HG03354 (cell line): Measurements from ENCODE around the gene CLCN4.

Experiments used
- ATAC-seq: cut with Tn5 transposase; IDR thresholded peaks from one replicate; pipeline ENCODE4 v1.9.1; 2021; ENCODE audit warnings: mild to moderate bottlenecking; ENCODE audit not compliant: unreplicated experiment, poor library complexity, severe bottlenecking

The CLCN4 gene

GRCh38 chrX:10156199-10157031, at the start of gene CLCN4:
Gene CLCN4, plus strand, starts transcription at chrX:10156975. Its CDS starts 28,058 bp downstream, at chrX:10185033.
- ATAC-seq: peak; percentile 80

GRCh38 chrX:10107483-10107882, 49.3 kb upstream of the CLCN4 start:
- ATAC-seq: no peak

GRCh38 chrX:10108288-10108687, 48.5 kb upstream of the CLCN4 start:
- ATAC-seq: no peak

DNA sequence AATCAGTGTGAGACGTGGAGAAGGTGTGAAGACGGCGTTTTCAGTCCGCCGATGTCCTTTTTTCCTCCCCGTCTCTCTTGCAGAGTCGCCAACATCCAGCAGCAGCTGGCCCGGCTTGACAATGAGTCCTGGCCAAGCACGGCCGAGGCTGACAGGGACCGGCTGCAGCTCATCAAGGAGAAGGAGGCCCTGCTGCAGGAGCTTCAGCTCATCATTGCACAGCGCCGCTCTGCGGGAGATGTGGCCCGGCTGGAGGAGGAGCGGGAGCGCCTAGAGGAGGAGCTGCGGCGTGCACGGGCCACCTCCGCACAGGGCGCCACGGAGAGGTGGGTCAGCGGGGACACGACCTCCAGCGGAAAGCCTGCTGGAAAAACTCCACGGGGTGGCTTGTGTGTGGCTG, 47.1 kb upstream of the CLCN4 start:
- ATAC-seq: no peak

- no peak for ATAC-seq
Measured at GRCh38 chrX:10110316-10110935, 46.3 kb upstream of the CLCN4 start.

DNA sequence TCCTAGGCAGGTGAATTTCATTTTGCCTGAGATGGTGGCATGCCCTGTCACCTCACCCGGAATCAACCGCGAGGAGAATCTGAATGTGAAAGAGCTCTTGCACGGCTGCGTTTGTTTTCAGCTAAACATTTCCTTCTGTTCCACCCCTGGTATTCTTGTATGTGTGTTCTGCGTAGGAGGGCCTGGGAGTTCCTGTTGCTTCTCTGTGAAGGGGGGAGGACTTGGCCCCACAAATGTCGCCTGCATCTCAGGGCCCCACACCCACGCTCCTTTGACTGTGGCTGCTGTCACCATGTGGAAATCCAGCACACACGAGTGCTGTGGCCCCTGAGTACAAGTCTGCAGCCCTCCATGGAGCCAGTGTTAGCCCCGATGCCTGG, 45.8 kb upstream of the CLCN4 start:
- peak; percentile 36 for ATAC-seq

DNA sequence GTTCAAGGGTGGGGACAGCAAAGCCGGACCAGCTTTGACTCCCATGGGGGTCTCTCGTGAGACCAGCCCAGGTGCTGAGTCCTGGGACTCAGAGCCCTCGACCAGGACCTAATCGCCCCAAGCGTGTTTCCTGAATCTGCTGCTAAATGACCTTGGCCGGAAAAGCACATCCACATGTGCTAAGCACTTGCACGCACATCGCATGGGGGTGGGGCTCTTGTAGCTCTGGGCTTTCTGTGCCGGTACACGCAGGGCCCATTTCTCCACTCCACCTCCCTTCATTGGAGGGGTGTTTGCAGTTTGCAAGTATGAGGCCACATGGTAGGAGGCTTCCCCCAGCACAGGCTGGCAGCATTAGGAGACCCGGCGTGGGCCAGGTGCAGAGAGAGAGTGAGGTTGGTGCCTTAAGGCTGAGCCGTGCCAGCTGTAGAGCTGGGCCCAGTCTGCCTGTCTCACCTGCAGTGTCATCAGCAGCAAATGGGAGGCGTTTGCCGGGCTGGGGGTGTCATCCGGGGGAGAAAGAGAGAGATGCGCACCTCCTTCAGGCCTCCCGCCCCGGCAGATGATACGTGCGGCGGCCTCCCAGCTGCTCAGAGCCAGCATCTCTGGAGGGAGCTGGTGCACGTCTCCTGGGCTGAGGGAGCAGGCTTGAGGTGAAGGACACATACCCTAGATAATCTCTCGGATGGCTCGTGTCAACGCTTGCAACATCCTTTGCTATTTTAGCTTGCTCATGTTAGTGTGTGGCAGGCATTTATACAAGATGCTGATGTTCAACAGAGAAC, 45.2 kb upstream of the CLCN4 start:
- peak; percentile 53 for ATAC-seq

GRCh38 chrX:10112510-10112909, 44.3 kb upstream of the CLCN4 start:
- ATAC-seq: no peak

- ATAC-seq: no peak
Measured at GRCh38 chrX:10115082-10115481, 41.7 kb upstream of the CLCN4 start.

DNA sequence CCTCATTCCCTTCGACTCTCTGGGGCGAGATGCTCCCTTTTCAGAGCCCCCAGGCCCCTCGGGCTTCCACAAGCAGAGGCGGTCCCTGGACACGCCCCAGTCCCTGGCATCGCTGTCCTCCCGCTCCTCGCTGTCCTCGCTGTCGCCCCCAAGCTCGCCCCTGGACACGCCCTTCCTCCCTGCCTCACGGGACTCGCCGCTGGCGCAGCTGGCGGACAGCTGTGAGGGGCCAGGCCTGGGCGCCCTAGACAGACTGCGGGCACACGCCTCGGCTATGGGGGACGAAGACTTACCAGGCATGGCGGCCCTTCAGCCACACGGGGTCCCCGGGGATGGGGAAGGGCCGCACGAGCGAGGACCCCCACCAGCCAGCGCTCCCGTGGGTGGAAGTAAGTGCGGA, 39.5 kb upstream of the CLCN4 start:
- no peak for ATAC-seq

DNA sequence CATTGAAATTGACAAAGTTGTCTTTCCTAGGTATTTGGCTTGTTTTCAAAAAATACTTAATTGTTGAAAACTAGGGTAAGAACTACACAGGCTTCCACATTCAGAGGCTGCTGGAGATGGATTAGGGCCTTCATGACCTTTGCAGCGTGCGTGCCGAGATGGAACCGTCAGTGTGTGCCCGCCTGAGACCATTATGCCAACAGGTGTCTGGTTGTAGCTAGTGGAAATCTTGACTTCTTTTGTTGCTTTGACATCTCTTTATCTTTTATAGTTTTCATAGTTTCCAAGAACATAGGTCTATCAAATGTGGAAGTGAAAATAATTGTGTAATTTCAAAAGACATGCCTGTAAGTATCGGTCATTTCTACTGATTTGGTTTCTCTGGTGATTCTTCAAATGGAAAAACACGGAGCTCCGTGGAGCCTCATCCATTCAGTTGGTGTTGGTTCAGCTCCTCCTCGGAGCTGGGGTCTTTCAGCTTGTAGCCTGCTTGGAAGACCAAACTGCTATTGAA, 38.9 kb upstream of the CLCN4 start:
- no peak for ATAC-seq

DNA sequence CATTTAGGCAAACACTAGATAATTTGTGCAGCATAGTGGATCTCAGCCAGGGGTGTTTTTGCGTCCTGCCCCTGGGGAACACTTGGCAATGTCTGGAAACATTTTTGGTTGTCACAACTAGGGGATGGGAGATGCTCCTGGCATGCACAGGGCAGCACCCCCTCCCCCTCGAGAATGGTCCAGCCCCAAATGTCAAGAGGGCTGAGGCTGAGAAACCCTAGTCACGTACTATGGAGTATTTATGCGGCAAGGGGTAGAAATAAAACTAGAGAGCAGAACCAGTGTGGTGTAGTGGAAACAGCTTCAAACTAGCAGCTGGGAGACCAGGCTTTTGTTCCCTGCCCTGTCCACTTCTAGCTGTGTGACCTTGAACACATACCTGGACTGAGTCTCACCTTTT, 38.2 kb upstream of the CLCN4 start:
- ATAC-seq: no peak

DNA sequence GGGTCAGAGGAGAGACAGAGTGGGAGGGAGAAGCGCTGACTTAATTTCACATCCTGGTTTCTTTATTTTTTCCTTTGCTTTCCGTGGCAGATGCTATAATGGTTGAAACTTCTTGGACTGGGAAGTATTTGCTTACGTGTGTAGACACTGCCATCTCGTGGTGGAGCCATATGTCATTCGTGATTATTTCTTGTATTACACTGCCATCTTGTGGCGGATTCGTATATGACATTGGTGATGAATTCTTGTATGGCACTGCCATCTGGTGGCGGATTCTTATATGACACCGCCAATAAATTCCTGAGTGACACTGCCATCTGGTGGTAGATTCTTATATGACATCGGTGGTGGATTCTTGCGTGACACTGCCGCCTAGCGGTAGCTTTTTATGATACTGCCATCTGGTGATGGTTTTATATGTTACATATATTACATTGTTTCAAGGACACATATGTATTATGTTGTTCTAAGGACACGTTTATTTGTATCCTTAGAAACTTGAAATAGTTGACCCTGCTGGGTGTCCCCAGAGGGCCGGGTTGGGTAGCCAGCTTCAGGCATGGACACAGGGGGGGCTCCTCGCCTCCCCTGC, 37.3 kb upstream of the CLCN4 start:
- peak; percentile 76 for ATAC-seq

DNA sequence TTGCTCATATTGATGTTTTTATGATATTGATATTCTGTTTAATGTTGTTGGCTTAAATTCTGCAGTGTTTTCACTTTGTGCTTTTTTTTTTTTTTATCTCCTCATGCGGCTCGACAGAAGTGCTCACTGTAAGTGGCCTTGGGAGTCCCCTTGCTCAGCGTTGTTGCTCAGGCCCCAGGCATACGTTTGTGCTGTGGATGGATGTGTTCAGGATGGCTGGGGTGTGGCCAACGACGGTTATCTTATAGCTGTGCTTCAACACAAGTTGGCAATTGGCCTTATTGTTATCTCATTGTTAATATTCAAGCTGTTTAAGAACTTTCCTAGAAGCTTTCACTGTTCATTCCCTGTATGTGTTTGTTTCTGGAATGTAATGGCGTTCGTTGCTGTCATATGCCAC, 36.4 kb upstream of the CLCN4 start:
- ATAC-seq: no peak

DNA sequence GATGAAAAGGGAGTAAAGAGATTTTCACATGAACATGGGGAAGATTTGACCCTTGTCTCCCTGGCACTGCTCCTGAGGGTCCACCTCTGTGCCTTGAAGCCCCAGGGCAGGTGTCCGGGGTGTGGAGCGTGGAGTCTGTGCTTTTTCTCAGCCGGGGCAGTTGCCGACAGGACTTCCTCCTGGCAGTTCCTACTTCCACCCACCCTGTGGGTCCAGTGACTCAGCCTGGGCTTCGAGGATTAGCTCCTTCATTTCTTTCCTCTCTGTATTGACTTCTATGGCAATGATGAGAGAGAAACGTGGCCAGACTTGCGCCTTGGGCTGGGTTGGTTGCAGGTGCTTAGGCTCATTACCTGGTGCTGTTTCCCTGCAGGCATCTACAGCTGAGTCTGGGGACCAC, 35.9 kb upstream of the CLCN4 start:
- no peak for ATAC-seq

GRCh38 chrX:10121787-10122186, 35.0 kb upstream of the CLCN4 start:
- ATAC-seq: peak; percentile 55

GRCh38 chrX:10124506-10125247, 32.1 kb upstream of the CLCN4 start:
- no peak for ATAC-seq

- no peak for ATAC-seq
Measured at GRCh38 chrX:10125248-10125615, 31.5 kb upstream of the CLCN4 start.

DNA sequence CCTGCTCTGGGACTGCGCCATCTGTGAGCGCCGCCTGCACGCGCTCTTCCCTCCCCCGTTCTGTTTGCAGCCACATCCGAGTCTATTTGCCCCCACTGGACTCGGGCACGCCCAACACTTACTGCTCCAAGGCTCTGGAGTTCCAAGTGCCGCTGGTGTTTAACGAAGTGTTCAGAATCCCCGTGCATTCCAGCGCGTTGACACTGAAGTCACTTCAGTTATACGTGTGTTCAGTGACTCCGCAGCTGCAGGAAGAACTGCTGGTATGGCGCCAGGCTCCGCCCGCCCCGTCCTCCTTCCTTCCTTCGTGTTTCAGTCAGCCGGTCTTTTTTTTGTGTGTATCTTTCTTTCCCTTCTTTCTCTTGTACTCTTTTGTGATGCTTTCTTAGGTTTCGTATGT, 30.7 kb upstream of the CLCN4 start:
- ATAC-seq: no peak

DNA sequence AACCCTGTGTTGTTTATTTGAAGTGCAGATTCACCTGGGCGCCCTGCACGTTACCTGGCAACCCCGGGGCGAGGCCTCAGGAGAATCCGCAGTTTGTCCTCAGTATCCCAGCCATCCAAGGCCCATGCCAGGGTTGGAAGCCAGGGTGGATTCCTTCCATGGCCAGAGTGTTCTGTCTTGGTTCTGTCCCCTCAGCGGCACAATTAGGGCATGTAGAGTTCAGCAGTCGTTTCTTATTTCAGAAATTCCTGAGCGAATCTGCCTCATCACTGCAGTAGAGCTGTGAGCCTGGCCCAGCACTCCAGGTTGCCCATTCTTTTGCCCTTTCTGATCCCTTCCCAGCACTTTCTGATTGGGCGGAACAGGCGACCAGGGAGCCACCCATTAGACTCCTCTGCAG, 29.9 kb upstream of the CLCN4 start:
- ATAC-seq: no peak
